BJ (cell line): ENCODE measurements around the gene ZNF423. TPM values are rescaled to one million over a fixed set of nuclear protein-coding genes. Genes with fewer than 3 reads are reported as not detected.

Source experiments
- CTCF ChIA-PET: fragments of 350-600 bp; formaldehyde crosslinking; extraction: SDS; loops from one replicate; lab custom pipeline; 2021; ENCODE audit warnings: antibody characterized with exemption, inconsistent platforms; lab: Yijun Ruan, JAX
- POLR2A ChIA-PET: fragments of 300-600 bp; sonication (Branson Sonifier 250); formaldehyde crosslinking; extraction: SDS; loops from one replicate; lab custom pipeline; 2021; ENCODE audit warnings: antibody characterized with exemption; lab: Charles Lee
- DNase-seq: peaks from one replicate; pipeline ENCODE4 v3.0.0-alpha.2; 2011; ENCODE audit warnings: low read depth
- H3K27me3 ChIP-seq: 2 replicates; pipeline ENCODE4 v1.6.0; 2011; ENCODE audit warnings: low read length; ENCODE audit not compliant: control insufficient read depth, insufficient read depth
- H3K36me3 ChIP-seq: 2 replicates; pipeline ENCODE4 v1.5.1; 2011; ENCODE audit warnings: low read length; ENCODE audit not compliant: control insufficient read depth, insufficient read depth
- H3K4me3 ChIP-seq: 2 replicates; pipeline ENCODE4 v1.5.1; 2011; ENCODE audit warnings: low read depth, mild to moderate bottlenecking, control low read depth, low read length
- polyA plus RNA-seq: library from polyadenylated mRNA; depleted of rRNA; stranded (reverse); fragments of >200 nt; gene quantifications from 2 replicates; pipeline ENCODE4 v1.2.3, GENCODE V29; 2011
- TF ChIP-seq, protein P1 (sequence below): IDR thresholded peaks from 2 replicates; pipeline ENCODE4 v1.5.1; 2011; ENCODE audit warnings: low read depth, mild to moderate bottlenecking, control low read depth, inconsistent platforms, low read length, moderate library complexity; ENCODE audit not compliant: insufficient read depth

Gene ZNF423
- polyA plus RNA-seq, 1 experiment, result 0.22 TPM

DNA sequence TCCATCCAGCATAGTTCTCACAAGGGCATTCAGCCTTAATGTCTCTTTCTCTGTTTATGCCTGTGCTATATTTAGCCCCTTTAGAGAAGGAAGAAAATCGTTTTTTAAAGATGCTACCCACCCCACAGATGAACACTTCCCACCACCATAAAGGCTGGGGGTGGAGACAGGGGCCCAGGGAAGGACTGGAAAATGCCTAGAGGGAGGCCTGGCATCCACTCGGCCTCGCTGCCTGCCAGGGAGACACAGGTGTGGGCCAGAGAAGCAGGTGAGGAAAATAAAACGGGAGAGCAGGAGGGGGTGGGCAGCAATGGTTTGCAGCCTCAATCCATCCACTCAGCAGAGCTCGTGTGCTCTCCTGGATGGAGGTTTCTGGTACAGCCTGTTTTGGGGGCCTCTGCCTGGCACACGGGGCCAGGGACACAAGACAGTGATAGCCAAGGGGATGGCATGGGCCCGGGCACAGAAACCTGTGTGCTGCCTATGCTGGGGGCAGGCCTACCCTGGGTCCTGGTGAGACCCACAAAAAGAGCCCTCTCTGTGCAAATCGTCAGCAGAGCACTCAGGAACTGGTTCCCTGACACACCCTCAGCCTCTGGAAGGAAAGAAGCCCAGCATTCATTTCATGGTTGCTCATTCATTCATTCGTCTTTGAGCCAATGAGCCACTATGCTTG lies 360.9 kb downstream of the ZNF423 start:
- no peak for DNase-seq
- ChIA-PET CTCF (interaction anchor here (0.6 kb wide), 1 partner anchor 120 kb away, joined by 4 read pairs; no protein-coding TSS in a partner anchor), POLR2A (no interaction called here)
- H3K36me3 ChIP-seq, result no peaks in the 10 kb centered on the region
- no peaks in the 10 kb centered on the region for H3K27me3 ChIP-seq
- TF ChIP-seq, protein P1, sequence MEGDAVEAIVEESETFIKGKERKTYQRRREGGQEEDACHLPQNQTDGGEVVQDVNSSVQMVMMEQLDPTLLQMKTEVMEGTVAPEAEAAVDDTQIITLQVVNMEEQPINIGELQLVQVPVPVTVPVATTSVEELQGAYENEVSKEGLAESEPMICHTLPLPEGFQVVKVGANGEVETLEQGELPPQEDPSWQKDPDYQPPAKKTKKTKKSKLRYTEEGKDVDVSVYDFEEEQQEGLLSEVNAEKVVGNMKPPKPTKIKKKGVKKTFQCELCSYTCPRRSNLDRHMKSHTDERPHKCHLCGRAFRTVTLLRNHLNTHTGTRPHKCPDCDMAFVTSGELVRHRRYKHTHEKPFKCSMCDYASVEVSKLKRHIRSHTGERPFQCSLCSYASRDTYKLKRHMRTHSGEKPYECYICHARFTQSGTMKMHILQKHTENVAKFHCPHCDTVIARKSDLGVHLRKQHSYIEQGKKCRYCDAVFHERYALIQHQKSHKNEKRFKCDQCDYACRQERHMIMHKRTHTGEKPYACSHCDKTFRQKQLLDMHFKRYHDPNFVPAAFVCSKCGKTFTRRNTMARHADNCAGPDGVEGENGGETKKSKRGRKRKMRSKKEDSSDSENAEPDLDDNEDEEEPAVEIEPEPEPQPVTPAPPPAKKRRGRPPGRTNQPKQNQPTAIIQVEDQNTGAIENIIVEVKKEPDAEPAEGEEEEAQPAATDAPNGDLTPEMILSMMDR, result no peak
- no peak overlapping the region for H3K4me3 ChIP-seq

DNA sequence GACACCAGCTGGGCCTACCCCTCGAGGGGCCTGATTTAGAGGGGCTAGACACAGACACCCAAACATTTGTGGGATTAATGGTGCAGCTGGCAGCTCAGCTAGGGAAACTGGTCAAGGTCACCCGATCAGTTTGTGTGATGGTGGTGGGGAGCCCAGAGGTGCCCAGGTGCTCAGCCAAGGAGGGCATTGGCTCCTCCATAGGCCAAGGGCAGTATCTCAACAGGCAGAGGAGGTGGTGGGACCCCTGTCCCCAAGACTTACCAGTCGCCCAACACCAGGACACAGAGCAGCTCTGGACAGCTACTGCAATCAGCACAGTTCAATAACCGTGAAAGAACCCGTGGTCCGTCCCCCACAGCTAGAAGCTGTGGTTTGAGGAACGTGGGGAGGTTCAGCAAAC lies 361.4 kb downstream of the ZNF423 start:
- no peak for DNase-seq
- TF ChIP-seq, protein P1, result no peak
- no peak overlapping the region for H3K4me3 ChIP-seq
- H3K27me3 ChIP-seq, result no peaks in the 10 kb centered on the region
- CTCF ChIA-PET, result interaction anchor here (0.6 kb wide), 1 partner anchor 121 kb away, joined by 4 read pairs; no protein-coding TSS in a partner anchor
- POLR2A ChIA-PET, result no interaction called here
- H3K36me3 ChIP-seq, result no peaks in the 10 kb centered on the region

DNA sequence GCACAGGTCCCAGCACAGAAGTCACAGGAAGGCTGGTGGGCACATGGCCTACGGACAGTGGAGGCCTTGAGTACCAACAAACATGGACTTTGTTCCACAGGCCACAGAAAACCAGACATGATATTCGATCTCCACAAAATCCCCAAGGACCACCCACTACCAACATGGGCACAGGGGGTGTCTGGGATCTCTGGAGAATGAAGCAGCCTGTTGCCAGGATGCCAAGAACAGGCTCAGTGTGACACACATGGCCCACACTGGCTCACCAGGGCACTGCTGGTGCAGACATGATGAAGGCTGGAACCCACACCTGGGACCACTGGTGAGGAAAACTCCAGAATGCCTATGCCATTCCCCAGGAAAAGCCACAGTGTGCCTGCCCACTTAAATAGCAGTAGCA lies 362.1 kb downstream of the ZNF423 start:
- DNase-seq, result no peak
- TF ChIP-seq, protein P1, result no peak
- CTCF ChIA-PET, result interaction anchor here (0.8 kb wide), 3 partner anchors 11 to 261 kb away, joined by 3 to 4 read pairs (median 3); no protein-coding TSS in a partner anchor
- Histone ChIP-seq H3K4me3 (no peak overlapping the region), H3K36me3 (no peaks in the 10 kb centered on the region), H3K27me3 (no peaks in the 10 kb centered on the region)
- POLR2A ChIA-PET, result no interaction called here

DNA sequence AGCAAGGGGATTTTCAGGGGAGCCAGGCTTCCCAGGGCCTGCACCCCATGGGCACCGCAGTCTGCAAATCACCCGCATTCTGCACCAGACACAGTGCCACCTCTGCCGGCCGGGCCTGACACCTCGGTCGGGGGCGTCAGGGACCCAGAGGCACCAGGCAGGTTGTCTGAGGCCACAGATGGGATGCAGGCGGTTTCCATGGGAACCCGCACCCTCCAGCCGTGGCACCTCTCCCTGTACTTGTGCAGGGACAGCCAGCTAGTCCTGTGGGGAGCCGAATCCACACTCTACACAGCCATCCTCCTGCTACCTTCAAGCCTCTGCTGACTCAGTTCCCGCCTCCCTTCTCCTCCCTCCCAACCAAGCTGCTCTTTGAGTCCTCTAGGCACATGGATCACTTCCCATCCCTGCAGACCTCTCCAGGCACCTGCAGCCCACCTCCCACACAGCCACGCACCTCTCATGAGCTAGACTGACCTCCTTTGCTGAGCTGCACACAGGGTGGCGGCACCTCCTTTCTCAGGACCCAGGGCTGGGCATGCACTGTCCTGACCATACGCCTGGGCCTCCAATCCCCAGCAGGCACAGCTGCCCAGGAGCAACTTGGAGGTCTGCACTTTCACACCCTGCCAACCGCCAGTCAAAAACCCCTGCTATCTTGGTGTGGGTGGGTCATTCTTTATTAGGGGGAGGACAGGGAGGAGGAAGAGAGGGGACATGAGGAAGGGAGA lies 362.9 kb downstream of the ZNF423 start:
- no peaks in the 10 kb centered on the region for H3K27me3 ChIP-seq
- no peak for DNase-seq
- CTCF ChIA-PET, result interaction anchor here (0.8 to 1.8 kb wide), 6 partner anchors 10 to 429 kb away, joined by 3 to 5 read pairs (median 4); no protein-coding TSS in a partner anchor
- H3K4me3 ChIP-seq, result no peak overlapping the region
- TF ChIP-seq, protein P1, result no peak
- H3K36me3 ChIP-seq, result no peaks in the 10 kb centered on the region
- POLR2A ChIA-PET, result no interaction called here
